ENCODE data around the gene MRNIP.

The MRNIP gene

GRCh38 chr5:179834120-179834519 is 24.5 kb downstream of the MRNIP start:
- Histone ChIP-seq H3K9me3 (ENCODE audit: low read length) (no peaks in the 10 kb centered on the region), H3K9ac (ENCODE audit: low read length) (no peak overlapping the region), H3K4me1 (ENCODE audit: insufficient read depth, low read length) (no peaks in the 10 kb centered on the region), H3K27me3 (ENCODE audit: control insufficient read depth in 1 of 2, insufficient read depth in 2 of 2, low read length in 2 of 2) (no peaks in the 10 kb centered on the region), H3K4me3 (ENCODE audit: low read depth in 1 of 2, low read length in 2 of 2) (no peak overlapping the region), H3K36me3 (ENCODE audit: insufficient read depth, low read length) (peaks cover 77% of the 10 kb centered on the region), H3K27ac (ENCODE audit: low read depth, low read length) (no peak overlapping the region)

- H3K27ac ChIP-seq (ENCODE audit: low read depth, low read length) = no peak overlapping the region
- H3K4me1 ChIP-seq (ENCODE audit: insufficient read depth, low read length) = peaks cover 4% of the 10 kb centered on the region
Measured at GRCh38 chr5:179833709-179834070, 24.9 kb downstream of the MRNIP start.

GRCh38 chr5:179833056-179833708 is 25.4 kb downstream of the MRNIP start:
- Histone ChIP-seq H3K9me3 (ENCODE audit: low read length) (no peaks in the 10 kb centered on the region), H3K27me3 (ENCODE audit: control insufficient read depth in 1 of 2, insufficient read depth in 2 of 2, low read length in 2 of 2) (no peaks in the 10 kb centered on the region), H3K36me3 (ENCODE audit: insufficient read depth, low read length) (peaks cover 82% of the 10 kb centered on the region), H3K4me1 (ENCODE audit: insufficient read depth, low read length) (peaks cover 6% of the 10 kb centered on the region), H3K9ac (ENCODE audit: low read length) (no peak overlapping the region), H3K4me3 (ENCODE audit: low read depth in 1 of 2, low read length in 2 of 2) (no peak overlapping the region), H3K27ac (ENCODE audit: low read depth, low read length) (no peak overlapping the region)

More at GRCh38 chr5:179833709-179834070, 24.9 kb downstream of the MRNIP start:
- no peaks in the 10 kb centered on the region for H3K27me3 ChIP-seq (ENCODE audit: control insufficient read depth in 1 of 2, insufficient read depth in 2 of 2, low read length in 2 of 2)
- peaks cover 80% of the 10 kb centered on the region for H3K36me3 ChIP-seq (ENCODE audit: insufficient read depth, low read length)
- no peak overlapping the region for H3K9ac ChIP-seq (ENCODE audit: low read length)
- H3K4me3 ChIP-seq (ENCODE audit: low read depth in 1 of 2, low read length in 2 of 2) = no peak overlapping the region
- no peaks in the 10 kb centered on the region for H3K9me3 ChIP-seq (ENCODE audit: low read length)

GRCh38 chr5:179832039-179832745 is 26.4 kb downstream of the MRNIP start:
- no peaks in the 10 kb centered on the region for H3K9me3 ChIP-seq (ENCODE audit: low read length)
- H3K9ac ChIP-seq (ENCODE audit: low read length) = no peak overlapping the region
- no peak overlapping the region for H3K27ac ChIP-seq (ENCODE audit: low read depth, low read length)
- H3K4me3 ChIP-seq (ENCODE audit: low read depth in 1 of 2, low read length in 2 of 2) = no peak overlapping the region
- no peaks in the 10 kb centered on the region for H3K27me3 ChIP-seq (ENCODE audit: control insufficient read depth in 1 of 2, insufficient read depth in 2 of 2, low read length in 2 of 2)
- peaks cover 14% of the 10 kb centered on the region for H3K4me1 ChIP-seq (ENCODE audit: insufficient read depth, low read length)
- peaks cover 82% of the 10 kb centered on the region for H3K36me3 ChIP-seq (ENCODE audit: insufficient read depth, low read length)

- no peak overlapping the region for H3K27ac ChIP-seq (ENCODE audit: low read depth, low read length)
- H3K27me3 ChIP-seq (ENCODE audit: control insufficient read depth in 1 of 2, insufficient read depth in 2 of 2, low read length in 2 of 2) = no peaks in the 10 kb centered on the region
Measured at GRCh38 chr5:179830818-179831468, 27.7 kb downstream of the MRNIP start.

GRCh38 chr5:179829732-179830435 is 28.7 kb downstream of the MRNIP start:
- H3K9ac ChIP-seq (ENCODE audit: low read length) = no peak overlapping the region
- no peaks in the 10 kb centered on the region for H3K27me3 ChIP-seq (ENCODE audit: control insufficient read depth in 1 of 2, insufficient read depth in 2 of 2, low read length in 2 of 2)
- H3K9me3 ChIP-seq (ENCODE audit: low read length) = no peaks in the 10 kb centered on the region
- H3K36me3 ChIP-seq (ENCODE audit: insufficient read depth, low read length) = peaks cover 90% of the 10 kb centered on the region
- no peak overlapping the region for H3K27ac ChIP-seq (ENCODE audit: low read depth, low read length)
- peaks cover 24% of the 10 kb centered on the region for H3K4me1 ChIP-seq (ENCODE audit: insufficient read depth, low read length)
- no peak overlapping the region for H3K4me3 ChIP-seq (ENCODE audit: low read depth in 1 of 2, low read length in 2 of 2)

More at GRCh38 chr5:179830818-179831468, 27.7 kb downstream of the MRNIP start:
- H3K9ac ChIP-seq (ENCODE audit: low read length) = no peak overlapping the region
- peaks cover 82% of the 10 kb centered on the region for H3K36me3 ChIP-seq (ENCODE audit: insufficient read depth, low read length)
- H3K4me1 ChIP-seq (ENCODE audit: insufficient read depth, low read length) = peaks cover 17% of the 10 kb centered on the region
- H3K4me3 ChIP-seq (ENCODE audit: low read depth in 1 of 2, low read length in 2 of 2) = no peak overlapping the region
- no peaks in the 10 kb centered on the region for H3K9me3 ChIP-seq (ENCODE audit: low read length)

- Histone ChIP-seq H3K4me1 (ENCODE audit: insufficient read depth, low read length) (peaks cover 34% of the 10 kb centered on the region), H3K9ac (ENCODE audit: low read length) (no peak overlapping the region), H3K4me3 (ENCODE audit: low read depth in 1 of 2, low read length in 2 of 2) (no peak overlapping the region), H3K36me3 (ENCODE audit: insufficient read depth, low read length) (peaks cover 98% of the 10 kb centered on the region), H3K27ac (ENCODE audit: low read depth, low read length) (no peak overlapping the region), H3K9me3 (ENCODE audit: low read length) (no peaks in the 10 kb centered on the region), H3K27me3 (ENCODE audit: control insufficient read depth in 1 of 2, insufficient read depth in 2 of 2, low read length in 2 of 2) (no peaks in the 10 kb centered on the region)
Measured at GRCh38 chr5:179828756-179829421, 29.7 kb downstream of the MRNIP start.

- H3K9ac ChIP-seq (ENCODE audit: low read length) = no peak overlapping the region
- H3K9me3 ChIP-seq (ENCODE audit: low read length) = no peaks in the 10 kb centered on the region
Measured at GRCh38 chr5:179827680-179828079, 30.9 kb downstream of the MRNIP start.

GRCh38 chr5:179825655-179826182 is 32.9 kb downstream of the MRNIP start:
- Histone ChIP-seq H3K27me3 (ENCODE audit: control insufficient read depth in 1 of 2, insufficient read depth in 2 of 2, low read length in 2 of 2) (no peaks in the 10 kb centered on the region), H3K36me3 (ENCODE audit: insufficient read depth, low read length) (peaks cover 86% of the 10 kb centered on the region), H3K4me3 (ENCODE audit: low read depth in 1 of 2, low read length in 2 of 2) (peak overlapping the region in 1 of 2 donors; percentile 19), H3K4me1 (ENCODE audit: insufficient read depth, low read length) (peaks cover 53% of the 10 kb centered on the region), H3K27ac (ENCODE audit: low read depth, low read length) (no peak overlapping the region), H3K9ac (ENCODE audit: low read length) (no peak overlapping the region), H3K9me3 (ENCODE audit: low read length) (no peaks in the 10 kb centered on the region)

More at GRCh38 chr5:179827680-179828079, 30.9 kb downstream of the MRNIP start:
- Histone ChIP-seq H3K27ac (ENCODE audit: low read depth, low read length) (no peak overlapping the region), H3K4me3 (ENCODE audit: low read depth in 1 of 2, low read length in 2 of 2) (no peak overlapping the region), H3K36me3 (ENCODE audit: insufficient read depth, low read length) (peaks cover 97% of the 10 kb centered on the region), H3K4me1 (ENCODE audit: insufficient read depth, low read length) (peaks cover 45% of the 10 kb centered on the region), H3K27me3 (ENCODE audit: control insufficient read depth in 1 of 2, insufficient read depth in 2 of 2, low read length in 2 of 2) (no peaks in the 10 kb centered on the region)

- Histone ChIP-seq H3K36me3 (ENCODE audit: insufficient read depth, low read length) (peaks cover 77% of the 10 kb centered on the region), H3K9ac (ENCODE audit: low read length) (no peak overlapping the region), H3K9me3 (ENCODE audit: low read length) (no peaks in the 10 kb centered on the region), H3K27ac (ENCODE audit: low read depth, low read length) (no peak overlapping the region), H3K27me3 (ENCODE audit: control insufficient read depth in 1 of 2, insufficient read depth in 2 of 2, low read length in 2 of 2) (no peaks in the 10 kb centered on the region), H3K4me1 (ENCODE audit: insufficient read depth, low read length) (peaks cover 60% of the 10 kb centered on the region), H3K4me3 (ENCODE audit: low read depth in 1 of 2, low read length in 2 of 2) (no peak overlapping the region)
Measured at GRCh38 chr5:179824745-179825112, 33.9 kb downstream of the MRNIP start.

All from muscle layer of colon (tissue), 2 donors.